ENCODE measurements around the gene OGDHL. TPM values are rescaled to one million over a fixed set of nuclear protein-coding genes. Genes with fewer than 3 reads are reported as not detected.

The OGDHL gene
- total and polyA plus RNA-seq, 9 of the 15 experiments (the other 6 are each of a cell fraction or from before 2014, with no cell fraction given) = 0.01 to 1.8 (median 0.91) TPM

- TF ChIP-seq CTBP1 (IDR thresholded peaks at IDR 0.05; ENCODE audit: borderline replicate concordance) (peak; percentile 54; the same call in 1 of the 2 replicates), NR4A1 (CRISPR knock-in tag; IDR thresholded peaks at IDR 0.05) (no peak), NR4A1 (tag; IDR thresholded peaks at IDR 0.05) (peak; percentile 74), MYNN (IDR thresholded peaks at IDR 0.05) (no peak), MYNN (CRISPR knock-in tag; IDR thresholded peaks at IDR 0.05) (peak; percentile 76), E2F6 (IDR thresholded peaks at IDR 0.05; ENCODE audit: borderline replicate concordance in 1 of 2, extremely low read depth in 1 of 2, insufficient read depth in 1 of 2, insufficient read length in 1 of 2, low read depth in 1 of 2, low read length in 1 of 2, poor library complexity in 1 of 2, severe bottlenecking in 1 of 2) (peak in 1 of 2 experiments; percentile 26), CBX8 (IDR thresholded peaks at IDR 0.05; ENCODE audit: borderline replicate concordance, extremely low read depth, low read depth, low read length, poor library complexity, severe bottlenecking) (no peak), NFE2L1 (tag; IDR thresholded peaks at IDR 0.05; ENCODE audit: borderline replicate concordance, low read depth) (no peak), ERF (CRISPR knock-in tag; IDR thresholded peaks at IDR 0.05) (no peak), GTF3C2 (IDR thresholded peaks at IDR 0.05; ENCODE audit: borderline replicate concordance, extremely low read depth, insufficient read length) (no peak), NR2C2 (CRISPR knock-in tag; IDR thresholded peaks at IDR 0.05) (peak; percentile 79; the same call in 1 of the 2 replicates), NR2C2 (tag; IDR thresholded peaks at IDR 0.05) (no peak), RREB1 (CRISPR knock-in tag; IDR thresholded peaks at IDR 0.05) (peak; percentile 40; the same call in 1 of the 2 replicates), NR1H2 (CRISPR knock-in tag; IDR thresholded peaks at IDR 0.05) (peak; percentile 80; the same call in 1 of the 2 replicates), ZNF174 (CRISPR knock-in tag; IDR thresholded peaks at IDR 0.05) (no peak)
Observed at GRCh38 chr10:49761789-49762565, at the start of gene OGDHL (continued).

Data from K562 (cell line).